Activated T-cell treated with anti-CD3 and anti-CD28 coated beads, Interleukin-2, amount 50 U/mL, for 48 hours (primary cell): Measurements from ENCODE around the gene CGRRF1.

Experiments used
- DNase-seq, 2 experiments: peaks; one replicate each; pipeline ENCODE4 v3.0.0-alpha.2; 2020

CGRRF1 gene

GRCh38 chr14:54489731-54490444 lies 19.8 kb upstream of the CGRRF1 start:
- DNase-seq = no peak

- no peak for DNase-seq
Measured at GRCh38 chr14:54490445-54491175, 19.1 kb upstream of the CGRRF1 start.

- no peak for DNase-seq
Measured at GRCh38 chr14:54493293-54493692, 16.4 kb upstream of the CGRRF1 start.

- no peak for DNase-seq
Measured at GRCh38 chr14:54497224-54497623, 12.5 kb upstream of the CGRRF1 start.

- DNase-seq = no peak
Measured at GRCh38 chr14:54498095-54498531, 11.6 kb upstream of the CGRRF1 start.

- no peak for DNase-seq
Measured at GRCh38 chr14:54498579-54498978, 11.1 kb upstream of the CGRRF1 start.

GRCh38 chr14:54500744-54501143 lies 9.0 kb upstream of the CGRRF1 start:
- DNase-seq = no peak

GRCh38 chr14:54501480-54501879 lies 8.2 kb upstream of the CGRRF1 start:
- DNase-seq = no peak

- no peak for DNase-seq
Measured at GRCh38 chr14:54502602-54503001, 7.1 kb upstream of the CGRRF1 start.

GRCh38 chr14:54503486-54503885 lies 6.2 kb upstream of the CGRRF1 start:
- DNase-seq = no peak

GRCh38 chr14:54512393-54512792 lies 2.7 kb downstream of the CGRRF1 start:
- DNase-seq = no peak

- DNase-seq = no peak
Measured at GRCh38 chr14:54515670-54516069, 6.0 kb downstream of the CGRRF1 start.

- no peak for DNase-seq
Measured at GRCh38 chr14:54516709-54517108, 7.0 kb downstream of the CGRRF1 start.

GRCh38 chr14:54524410-54524809 lies 14.7 kb downstream of the CGRRF1 start:
- no peak for DNase-seq

- no peak for DNase-seq
Measured at GRCh38 chr14:54528973-54529372, 19.3 kb downstream of the CGRRF1 start.

- no peak for DNase-seq
Measured at GRCh38 chr14:54529811-54530210, 20.1 kb downstream of the CGRRF1 start.

GRCh38 chr14:54532111-54533012 lies 22.7 kb downstream of the CGRRF1 start:
- DNase-seq = no peak

- no peak for DNase-seq
Measured at GRCh38 chr14:54533100-54533499, 23.4 kb downstream of the CGRRF1 start.

- DNase-seq = no peak
Measured at GRCh38 chr14:54535126-54535525, 25.4 kb downstream of the CGRRF1 start.

GRCh38 chr14:54535646-54536045 lies 25.9 kb downstream of the CGRRF1 start:
- DNase-seq = no peak

- no peak for DNase-seq
Measured at GRCh38 chr14:54537651-54538050, 27.9 kb downstream of the CGRRF1 start.

GRCh38 chr14:54538055-54538454 lies 28.3 kb downstream of the CGRRF1 start:
- DNase-seq = no peak

- no peak for DNase-seq
Measured at GRCh38 chr14:54547583-54547982, 37.9 kb downstream of the CGRRF1 start.
